Ureter (tissue), 1 donor: ENCODE data around the gene MPC2. TPM values are rescaled to one million over a fixed set of nuclear protein-coding genes. Genes with fewer than 3 reads are reported as not detected.

Experiments used
- total RNA-seq: library from RNA; stranded (reverse); gene quantifications from one replicate; pipeline ENCODE4 v1.2.4, GENCODE V29; 2023
- donor health status: DM: yes; HTN: yes; CAD: no.

MPC2 gene
- total RNA-seq, 1 donor from 2014 or later, result 66.3 TPM

Other genes with a start within 250 kb of the MPC2 start
- 99.4 TPM for gene MPZL1, start 215.1 kb downstream of the MPC2 start, total RNA-seq
- 0.13 TPM for gene ADCY10, start 22.9 kb downstream of the MPC2 start, total RNA-seq
- gene DCAF6, start 389 bp downstream of the MPC2 start, total RNA-seq, result 53.7 TPM
- gene GPR161, start 199.9 kb upstream of the MPC2 start, total RNA-seq, result 7.6 TPM
- gene TIPRL, start 241.9 kb upstream of the MPC2 start, total RNA-seq, result 30.4 TPM